Measurements from ENCODE around the gene WDR86.

The WDR86 gene

GRCh38 chr7:151346470-151346769 is 63.4 kb downstream of the WDR86 start:
- DNase-seq, result no peak

- no peak for DNase-seq
Measured at GRCh38 chr7:151345576-151346469, 64.0 kb downstream of the WDR86 start.

GRCh38 chr7:151343516-151343915 is 66.3 kb downstream of the WDR86 start:
- no peak for DNase-seq

- no peak for DNase-seq
Measured at GRCh38 chr7:151342811-151343210, 67.0 kb downstream of the WDR86 start.

GRCh38 chr7:151342102-151342646 is 67.7 kb downstream of the WDR86 start:
- DNase-seq, result no peak

GRCh38 chr7:151341357-151342101 is 68.3 kb downstream of the WDR86 start, which contains the start of gene NUB1:
TSS of gene NUB1 (plus strand) at chr7:151341812. CDS start at chr7:151345350, 3,538 bp downstream.
- DNase-seq, result peak; percentile 34 to 92 (median 87)

- DNase-seq, result no peak
Measured at GRCh38 chr7:151340794-151341356, 69.0 kb downstream of the WDR86 start.

GRCh38 chr7:151339651-151340382 is 70.0 kb downstream of the WDR86 start:
- no peak for DNase-seq

- no peak for DNase-seq
Measured at GRCh38 chr7:151338809-151339208, 71.0 kb downstream of the WDR86 start.

GRCh38 chr7:151337346-151337745 is 72.5 kb downstream of the WDR86 start:
- DNase-seq, result no peak

- no peak for DNase-seq
Measured at GRCh38 chr7:151336027-151336708, 73.7 kb downstream of the WDR86 start.

- no peak for DNase-seq
Measured at GRCh38 chr7:151334628-151335027, 75.2 kb downstream of the WDR86 start.
